GM12872 (cell line): Measurements from ENCODE around the gene FRMD1.

ENCODE experiments used
- CTCF ChIP-seq: IDR thresholded peaks from 3 replicates; pipeline ENCODE4 v1.5.1; 2011; ENCODE audit warnings: low read depth, mild to moderate bottlenecking, low read length, moderate library complexity; ENCODE audit not compliant: insufficient read depth

FRMD1 gene

GRCh38 chr6:168004023-168004422, 75.0 kb downstream of the FRMD1 start:
- no peak for TF ChIP-seq CTCF
